PC-9 (cell line): ENCODE results near the gene ZMYND11.

ENCODE experiments used
- CTCF ChIP-seq: fragments of 200-600 bp; sonication (generic); conservative IDR thresholded peaks from 2 replicates; pipeline ENCODE4 v1.6.1; 2017; ENCODE audit warnings: mixed run types, antibody characterized with exemption, mild to moderate bottlenecking, moderate library complexity
- EZH2 ChIP-seq: fragments of 200-600 bp; sonication (generic); IDR thresholded peaks from 2 replicates; pipeline ENCODE4 v1.8.0; 2017; ENCODE audit warnings: antibody characterized with exemption, low read depth

- TF ChIP-seq CTCF (no peak), EZH2 (no peak)
These were observed 75.0 kb downstream of the ZMYND11 start for GRCh38 chr10:210297-210696.
